ENCODE results near the gene SUFU.
"Not testable (repeated sequence)": the region's sequence is repeated elsewhere in the genome, so short reads cannot be mapped to it uniquely, and the experiment has no call there.

Gene SUFU

GRCh38 chr10:102517553-102517952 is 13.8 kb downstream of the SUFU start:
- no peak for DNase-seq

GRCh38 chr10:102519246-102519825 is 15.6 kb downstream of the SUFU start:
- DNase-seq = no peak

- DNase-seq = no peak
Measured at GRCh38 chr10:102522874-102523249, 19.1 kb downstream of the SUFU start.

- no peak for DNase-seq
Measured at GRCh38 chr10:102523250-102524029, 19.7 kb downstream of the SUFU start.

- DNase-seq = no peak
Measured at GRCh38 chr10:102524746-102525145, 21.0 kb downstream of the SUFU start.

- no peak for DNase-seq
Measured at GRCh38 chr10:102527546-102527945, 23.8 kb downstream of the SUFU start.

GRCh38 chr10:102534333-102534732 is 30.6 kb downstream of the SUFU start:
- no peak for DNase-seq

GRCh38 chr10:102534966-102535365 is 31.2 kb downstream of the SUFU start:
- DNase-seq = not testable (repeated sequence)

- DNase-seq = no peak
Measured at GRCh38 chr10:102535481-102536147, 31.8 kb downstream of the SUFU start.

- no peak for DNase-seq
Measured at GRCh38 chr10:102537367-102537766, 33.6 kb downstream of the SUFU start.

- DNase-seq = no peak
Measured at GRCh38 chr10:102537948-102538347, 34.2 kb downstream of the SUFU start.

- DNase-seq = no peak
Measured at GRCh38 chr10:102538811-102539210, 35.0 kb downstream of the SUFU start.

GRCh38 chr10:102540023-102540422 is 36.3 kb downstream of the SUFU start:
- DNase-seq = no peak

- no peak for DNase-seq
Measured at GRCh38 chr10:102542800-102543418, 39.1 kb downstream of the SUFU start.

GRCh38 chr10:102545265-102545871 is 41.6 kb downstream of the SUFU start:
- DNase-seq = no peak

GRCh38 chr10:102545997-102546396 is 42.2 kb downstream of the SUFU start:
- no peak for DNase-seq

GRCh38 chr10:102546606-102547320 is 43.0 kb downstream of the SUFU start:
- peak; percentile 58 for DNase-seq

- DNase-seq = no peak
Measured at GRCh38 chr10:102549549-102549948, 45.8 kb downstream of the SUFU start.

- no peak for DNase-seq
Measured at GRCh38 chr10:102550636-102551210, 47.0 kb downstream of the SUFU start.

- DNase-seq = no peak
Measured at GRCh38 chr10:102552533-102552932, 48.8 kb downstream of the SUFU start.

- DNase-seq = no peak
Measured at GRCh38 chr10:102553771-102554170, 50.0 kb downstream of the SUFU start.

GRCh38 chr10:102554531-102554930 is 50.8 kb downstream of the SUFU start:
- peak; percentile 46 for DNase-seq
